Esophagus squamous epithelium (tissue), 5 donors: Measurements from ENCODE around the gene SPATA9. TPM values are rescaled to one million over a fixed set of nuclear protein-coding genes. Genes with fewer than 3 reads are reported as not detected.
"Not testable (repeated sequence)": the region's sequence is repeated elsewhere in the genome, so short reads cannot be mapped to it uniquely, and the experiment has no call there.

Experiments used
- DNase-seq: peaks from one replicate; lab custom pipeline; 2025; lab: John Stamatoyannopoulos, UW
- H3K27ac ChIP-seq, 4 donors: fragments of 200-600 bp; sonication (generic); one replicate each; pipeline ENCODE4 v1.5.1; 2016 to 2019; ENCODE audit warnings: mild to moderate bottlenecking in 1 of 4
- H3K27me3 ChIP-seq, 4 donors: fragments of 200-600 bp; sonication (generic); 1 replicate in 3 of 4; 2 replicates in 1 of 4; pipeline versions ENCODE4 v1.5.1 to v1.6.0; 2017 to 2021; ENCODE audit warnings: antibody characterized with exemption in 1 of 4
- H3K36me3 ChIP-seq, 3 donors: fragments of 200-600 bp; sonication (generic); one replicate each; pipeline ENCODE4 v1.5.1; 2016 to 2019
- H3K4me1 ChIP-seq, 3 donors: fragments of 200-600 bp; sonication (generic); one replicate each; pipeline ENCODE4 v1.5.1; 2017 to 2019
- H3K4me3 ChIP-seq, 4 donors: fragments of 200-600 bp; sonication (generic); 1 replicate in 3 of 4; 2 replicates in 1 of 4; pipeline ENCODE4 v1.5.1; 2016 to 2019; ENCODE audit warnings: mild to moderate bottlenecking in 2 of 4, moderate library complexity in 1 of 4
- H3K9me3 ChIP-seq, 3 donors: fragments of 200-600 bp; sonication (generic); one replicate each; pipeline ENCODE4 v1.5.1; 2016 to 2019
- CTCF ChIP-seq, 6 experiments: fragments of 450-650 bp in 4 of 6; fragments of 200-600 bp in 2 of 6; sonication (generic) in 2 of 6; IDR thresholded peaks; one replicate each; pipeline ENCODE4 v1.5.1; 2016 to 2019; ENCODE audit warnings: antibody characterized with exemption in 6 of 6, mild to moderate bottlenecking in 4 of 6, moderate library complexity in 4 of 6
- POLR2A ChIP-seq, 4 donors: fragments of 450-650 bp; IDR thresholded peaks; one replicate each; pipeline ENCODE4 v1.6.1; 2017; ENCODE audit warnings: antibody characterized with exemption in 4 of 4, mild to moderate bottlenecking in 4 of 4, moderate library complexity in 3 of 4
- WGBS, 2 donors: methylation state at CpG; one replicate each; pipeline ENCODE4 v1.1.5; 2018; 5-methylcytosine and 5-hydroxymethylcytosine counted together
- intact Hi-C: fragments of 100-400 bp; cut with DNase I; formaldehyde crosslinking; loops from one replicate; pipeline ENCODE4 v1.15.0; 2022
- total RNA-seq, 4 donors: library from RNA; depleted of rRNA; stranded (reverse); fragments of >200 nt; gene quantifications; one replicate each; pipeline ENCODE4 v1.1.0, GENCODE V29; 2016
- donor health status: DM: yes; HTN: yes; CAD: no.

SPATA9 gene
- total RNA-seq, 4 donors from 2014 or later = not detected

- TF ChIP-seq CTCF (IDR thresholded peaks at IDR 0.05) (no peak), POLR2A (IDR thresholded peaks at IDR 0.05) (no peak)
- no peak for DNase-seq
- Histone ChIP-seq H3K27ac (peak overlapping the region in 1 of 4 donors; percentile 66), H3K9me3 (no peaks in the 10 kb centered on the region), H3K36me3 (no peaks in the 10 kb centered on the region), H3K4me3 (no peak overlapping the region), H3K4me1 (peaks cover 0 to 28% (median 10%) of the 10 kb centered on the region in 3 donors), H3K27me3 (no peaks in the 10 kb centered on the region)
- intact Hi-C loops = no loop called here
- 85 to 90% methylated on average over 7 of the region's 7 CpGs for WGBS, 2 donors
Measured at GRCh38 chr5:95643152-95643551, 39.6 kb downstream of the SPATA9 start.

GRCh38 chr5:95641741-95642220, 41.0 kb downstream of the SPATA9 start:
- no peak for DNase-seq
- peak overlapping the region in 3 of 4 donors; percentile 51 to 71 (median 66) for H3K27ac ChIP-seq
- WGBS, 2 donors = 68 to 86% methylated on average over 4 to 5 of the region's 5 CpGs

GRCh38 chr5:95638632-95639031, 44.2 kb downstream of the SPATA9 start:
- no peaks in the 10 kb centered on the region for H3K4me1 ChIP-seq
- intact Hi-C loops = no loop called here
- 83 to 84% methylated on average over 3 of the region's 3 CpGs for WGBS, 2 donors

More at GRCh38 chr5:95641741-95642220, 41.0 kb downstream of the SPATA9 start:
- TF ChIP-seq POLR2A (IDR thresholded peaks at IDR 0.05) (no peak), CTCF (IDR thresholded peaks at IDR 0.05) (no peak)
- peaks cover 0 to 14% (median 0%) of the 10 kb centered on the region in 3 donors for H3K4me1 ChIP-seq
- intact Hi-C loops = no loop called here
- H3K4me3 ChIP-seq = no peak overlapping the region
- H3K9me3 ChIP-seq = no peaks in the 10 kb centered on the region
- H3K27me3 ChIP-seq = peaks cover 0 to 6% (median 0%) of the 10 kb centered on the region in 4 donors
- no peaks in the 10 kb centered on the region for H3K36me3 ChIP-seq

GRCh38 chr5:95634081-95634480, 48.7 kb downstream of the SPATA9 start:
- TF ChIP-seq POLR2A (IDR thresholded peaks at IDR 0.05) = no peak
- TF ChIP-seq CTCF (IDR thresholded peaks at IDR 0.05) = no peak
- no peak overlapping the region for H3K4me3 ChIP-seq
- peaks cover 0 to 10% (median 5%) of the 10 kb centered on the region in 3 donors for H3K4me1 ChIP-seq
- WGBS, 2 donors = 83 to 86% methylated on average over 3 of the region's 3 CpGs
- peaks cover 0 to 12% (median 0%) of the 10 kb centered on the region in 4 donors for H3K27me3 ChIP-seq
- no peak for DNase-seq
- H3K9me3 ChIP-seq = no peaks in the 10 kb centered on the region
- intact Hi-C loops = no loop called here
- no peaks in the 10 kb centered on the region for H3K36me3 ChIP-seq
- H3K27ac ChIP-seq = no peak overlapping the region

More at GRCh38 chr5:95638632-95639031, 44.2 kb downstream of the SPATA9 start:
- no peaks in the 10 kb centered on the region for H3K9me3 ChIP-seq
- no peak overlapping the region for H3K4me3 ChIP-seq
- no peak for TF ChIP-seq POLR2A (IDR thresholded peaks at IDR 0.05)
- no peak for TF ChIP-seq CTCF (IDR thresholded peaks at IDR 0.05)
- DNase-seq = no peak
- H3K36me3 ChIP-seq = no peaks in the 10 kb centered on the region
- peaks cover 0 to 12% (median 0%) of the 10 kb centered on the region in 4 donors for H3K27me3 ChIP-seq
- H3K27ac ChIP-seq = no peak overlapping the region

GRCh38 chr5:95633671-95634070, 49.1 kb downstream of the SPATA9 start:
- Histone ChIP-seq H3K27ac (no peak overlapping the region), H3K4me1 (peaks cover 0 to 10% (median 5%) of the 10 kb centered on the region in 3 donors), H3K36me3 (no peaks in the 10 kb centered on the region), H3K9me3 (no peaks in the 10 kb centered on the region), H3K27me3 (peaks cover 0 to 12% (median 0%) of the 10 kb centered on the region in 4 donors), H3K4me3 (no peak overlapping the region)
- TF ChIP-seq CTCF (IDR thresholded peaks at IDR 0.05) = no peak
- TF ChIP-seq POLR2A (IDR thresholded peaks at IDR 0.05) = no peak
- WGBS, 2 donors = 88 to 97% methylated on average over 3 of the region's 3 CpGs
- intact Hi-C loops = no loop called here
- no peak for DNase-seq

- Histone ChIP-seq H3K27me3 (peaks cover 0 to 12% (median 0%) of the 10 kb centered on the region in 4 donors), H3K4me1 (peaks cover 0 to 10% (median 5%) of the 10 kb centered on the region in 3 donors)
- DNase-seq, intact Hi-C loops, H3K27ac ChIP-seq, H3K36me3 ChIP-seq, H3K4me3 ChIP-seq, H3K9me3 ChIP-seq: not testable (repeated sequence)
- 100% methylated on average over 2 of the region's 2 CpGs for WGBS, 2 donors
Measured at GRCh38 chr5:95632942-95633341, 49.8 kb downstream of the SPATA9 start.
